HepG2 (cell line): Measurements from ENCODE around the gene DDX20. TPM values are rescaled to one million over a fixed set of nuclear protein-coding genes. Genes with fewer than 3 reads are reported as not detected.
A peak's percentile ranks its signal among the peaks of the same experiment; 100 is the strongest.

Source experiments
- ARID3A ChIP-seq: IDR thresholded peaks from 2 replicates; pipeline ENCODE4 v1.6.1; 2012; ENCODE audit warnings: low read depth, low read length, improper control_type of control experiment
- CREB3 ChIP-seq: sonication (generic); formaldehyde crosslinking; IDR thresholded peaks from 2 replicates; pipeline ENCODE4 v1.5.0; 2020; ENCODE audit warnings: missing genetic modification reagents
- MYC ChIP-seq: sonication (generic); formaldehyde crosslinking; IDR thresholded peaks from 2 replicates; pipeline ENCODE4 v1.9.0; 2021; ENCODE audit warnings: missing genetic modification reagents, borderline replicate concordance
- PHF21A ChIP-seq: sonication (generic); formaldehyde crosslinking; IDR thresholded peaks from 2 replicates; pipeline ENCODE4 v1.5.0; 2020; ENCODE audit warnings: mild to moderate bottlenecking, missing genetic modification reagents
- SOX5 ChIP-seq: IDR thresholded peaks from 2 replicates; pipeline ENCODE4 v1.6.1; 2016; ENCODE audit warnings: borderline replicate concordance
- TFDP1 ChIP-seq: IDR thresholded peaks from 2 replicates; pipeline ENCODE4 v1.6.1; 2016; ENCODE audit warnings: missing compliant biosample characterization, missing genetic modification reagents, borderline replicate concordance
- TP53 ChIP-seq: sonication (generic); formaldehyde crosslinking; conservative IDR thresholded peaks from 2 replicates; pipeline ENCODE4 v1.4.0; 2020; ENCODE audit warnings: missing genetic modification reagents
- ZBTB21 ChIP-seq: sonication (generic); formaldehyde crosslinking; IDR thresholded peaks from 2 replicates; pipeline ENCODE4 v1.4.0; 2020; ENCODE audit warnings: missing genetic modification reagents
- ZNF24 ChIP-seq: fragments of 450-650 bp; IDR thresholded peaks from 2 replicates; pipeline ENCODE4 v1.6.1; 2017; ENCODE audit warnings: antibody characterized with exemption, mild to moderate bottlenecking
- ZNF414 ChIP-seq: sonication (generic); formaldehyde crosslinking; IDR thresholded peaks from 2 replicates; pipeline ENCODE4 v1.5.0; 2020; ENCODE audit warnings: missing genetic modification reagents
- ZNF570 ChIP-seq: sonication (generic); formaldehyde crosslinking; IDR thresholded peaks from 2 replicates; pipeline ENCODE4 v1.4.0; 2020; ENCODE audit warnings: mild to moderate bottlenecking, missing genetic modification reagents, borderline replicate concordance
- ZNF720 ChIP-seq: sonication (generic); formaldehyde crosslinking; IDR thresholded peaks from 2 replicates; pipeline ENCODE4 v1.4.0; 2020; ENCODE audit warnings: missing genetic modification reagents
- ZNF800 ChIP-seq: sonication (generic); formaldehyde crosslinking; IDR thresholded peaks from 2 replicates; pipeline ENCODE4 v1.4.0; 2020; ENCODE audit warnings: missing genetic modification reagents
- polyA plus RNA-seq, 8 experiments: library from polyadenylated mRNA; depleted of rRNA in 3 of 8; stranded (reverse) in 7 of 8; unstranded in 1 of 8; fragments of >200 nt; fragmentation: Illumina TruSeq in 4 of 8; extraction: Trizol in 4 of 8; gene quantifications; 2 replicates each; pipeline versions ENCODE4 v1.2.1 to v1.2.3, GENCODE V29; 2011 to 2016; ENCODE audit warnings: low read depth in 4 of 8, missing spikeins in 1 of 8, mixed read lengths in 1 of 8; ENCODE audit not compliant: insufficient read depth in 1 of 8
- total RNA-seq, 5 experiments: library from RNA; depleted of rRNA; stranded (reverse); fragments of >200 nt; fragmentation: Illumina TruSeq; extraction: Trizol; gene quantifications; 2 replicates each; pipeline ENCODE4 v1.2.3, GENCODE V29; 2016; ENCODE audit warnings: low read depth in 1 of 5
- TF ChIP-seq, protein P1 (sequence below): sonication (generic); formaldehyde crosslinking; conservative IDR thresholded peaks from 2 replicates; pipeline ENCODE4 v1.4.0; 2020; ENCODE audit warnings: missing genetic modification reagents
- TF ChIP-seq, protein P2 (sequence below): sonication (generic); formaldehyde crosslinking; IDR thresholded peaks from 2 replicates; pipeline ENCODE4 v1.5.0; 2020; ENCODE audit warnings: missing genetic modification reagents
- TF ChIP-seq, protein P3 (sequence below): sonication (generic); formaldehyde crosslinking; conservative IDR thresholded peaks from 2 replicates; pipeline ENCODE4 v1.4.0; 2020; ENCODE audit warnings: missing genetic modification reagents

Gene DDX20
- total and polyA plus RNA-seq, 2 of the 13 experiments (the other 11 are each of a cell fraction or from before 2014, with no cell fraction given), result 4.0 to 14.3 TPM

DNA sequence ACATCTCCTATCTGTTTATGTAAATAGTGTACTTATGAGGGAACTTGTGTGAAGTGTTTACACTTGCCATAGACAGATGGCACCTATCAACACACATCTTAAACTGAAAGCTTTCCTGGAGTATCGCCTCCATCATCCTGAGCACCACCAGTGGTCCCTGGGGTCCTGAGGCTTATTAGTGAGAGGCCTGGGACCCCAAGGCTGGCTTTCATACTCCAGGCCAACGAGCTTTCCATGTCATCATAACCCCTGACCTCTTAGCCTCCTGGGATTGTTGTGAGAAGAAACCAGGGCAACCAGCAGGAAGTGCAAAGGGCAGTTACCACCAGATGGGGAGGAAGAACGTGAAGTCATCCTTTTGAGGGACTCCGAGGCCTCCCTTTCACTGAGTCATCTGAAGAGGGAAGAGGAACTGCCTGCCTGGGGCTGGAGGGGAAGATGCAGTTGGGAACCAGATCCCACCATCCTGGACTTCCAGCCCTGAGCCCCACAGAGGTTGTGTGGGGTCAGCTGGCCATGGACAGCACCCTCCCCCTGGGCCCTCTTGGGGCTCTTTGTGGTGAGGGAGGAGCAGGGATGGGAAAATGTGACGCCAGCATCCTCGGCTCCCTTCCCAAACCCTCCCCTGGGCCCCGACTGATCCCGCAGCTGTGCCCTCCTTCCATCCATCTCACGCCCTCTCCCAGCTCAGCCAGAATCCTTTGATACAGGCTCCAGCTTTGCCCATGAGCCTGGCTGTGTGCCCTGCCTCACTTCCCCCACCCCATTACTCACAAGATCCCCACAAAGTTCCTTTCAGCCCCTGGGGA is 22.3 kb upstream of the DDX20 start (continued):
- TF ChIP-seq CREB3 (CRISPR knock-in tag) (no peak), ZNF570 (CRISPR knock-in tag) (no peak), ZNF800 (CRISPR knock-in tag) (no peak), MYC (CRISPR knock-in tag) (no peak), PHF21A (peak; percentile 61; the same call in 1 of the 2 replicates), ARID3A (no peak), ZNF720 (CRISPR knock-in tag) (no peak), TP53 (CRISPR knock-in tag) (no peak), SOX5 (CRISPR knock-in tag) (peak; percentile 50; the same call in 1 of the 2 replicates), ZBTB21 (peak; percentile 81), ZNF24 (no peak), ZNF414 (no peak), TFDP1 (no peak)
- TF ChIP-seq, protein P1, sequence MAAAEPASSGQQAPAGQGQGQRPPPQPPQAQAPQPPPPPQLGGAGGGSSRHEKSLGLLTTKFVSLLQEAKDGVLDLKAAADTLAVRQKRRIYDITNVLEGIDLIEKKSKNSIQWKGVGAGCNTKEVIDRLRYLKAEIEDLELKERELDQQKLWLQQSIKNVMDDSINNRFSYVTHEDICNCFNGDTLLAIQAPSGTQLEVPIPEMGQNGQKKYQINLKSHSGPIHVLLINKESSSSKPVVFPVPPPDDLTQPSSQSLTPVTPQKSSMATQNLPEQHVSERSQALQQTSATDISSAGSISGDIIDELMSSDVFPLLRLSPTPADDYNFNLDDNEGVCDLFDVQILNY (CRISPR knock-in tag), result no peak
- TF ChIP-seq, protein P2, sequence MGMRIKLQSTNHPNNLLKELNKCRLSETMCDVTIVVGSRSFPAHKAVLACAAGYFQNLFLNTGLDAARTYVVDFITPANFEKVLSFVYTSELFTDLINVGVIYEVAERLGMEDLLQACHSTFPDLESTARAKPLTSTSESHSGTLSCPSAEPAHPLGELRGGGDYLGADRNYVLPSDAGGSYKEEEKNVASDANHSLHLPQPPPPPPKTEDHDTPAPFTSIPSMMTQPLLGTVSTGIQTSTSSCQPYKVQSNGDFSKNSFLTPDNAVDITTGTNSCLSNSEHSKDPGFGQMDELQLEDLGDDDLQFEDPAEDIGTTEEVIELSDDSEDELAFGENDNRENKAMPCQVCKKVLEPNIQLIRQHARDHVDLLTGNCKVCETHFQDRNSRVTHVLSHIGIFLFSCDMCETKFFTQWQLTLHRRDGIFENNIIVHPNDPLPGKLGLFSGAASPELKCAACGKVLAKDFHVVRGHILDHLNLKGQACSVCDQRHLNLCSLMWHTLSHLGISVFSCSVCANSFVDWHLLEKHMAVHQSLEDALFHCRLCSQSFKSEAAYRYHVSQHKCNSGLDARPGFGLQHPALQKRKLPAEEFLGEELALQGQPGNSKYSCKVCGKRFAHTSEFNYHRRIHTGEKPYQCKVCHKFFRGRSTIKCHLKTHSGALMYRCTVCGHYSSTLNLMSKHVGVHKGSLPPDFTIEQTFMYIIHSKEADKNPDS, result peak; percentile 85; the same call in 1 of the 2 replicates
- TF ChIP-seq, protein P3, sequence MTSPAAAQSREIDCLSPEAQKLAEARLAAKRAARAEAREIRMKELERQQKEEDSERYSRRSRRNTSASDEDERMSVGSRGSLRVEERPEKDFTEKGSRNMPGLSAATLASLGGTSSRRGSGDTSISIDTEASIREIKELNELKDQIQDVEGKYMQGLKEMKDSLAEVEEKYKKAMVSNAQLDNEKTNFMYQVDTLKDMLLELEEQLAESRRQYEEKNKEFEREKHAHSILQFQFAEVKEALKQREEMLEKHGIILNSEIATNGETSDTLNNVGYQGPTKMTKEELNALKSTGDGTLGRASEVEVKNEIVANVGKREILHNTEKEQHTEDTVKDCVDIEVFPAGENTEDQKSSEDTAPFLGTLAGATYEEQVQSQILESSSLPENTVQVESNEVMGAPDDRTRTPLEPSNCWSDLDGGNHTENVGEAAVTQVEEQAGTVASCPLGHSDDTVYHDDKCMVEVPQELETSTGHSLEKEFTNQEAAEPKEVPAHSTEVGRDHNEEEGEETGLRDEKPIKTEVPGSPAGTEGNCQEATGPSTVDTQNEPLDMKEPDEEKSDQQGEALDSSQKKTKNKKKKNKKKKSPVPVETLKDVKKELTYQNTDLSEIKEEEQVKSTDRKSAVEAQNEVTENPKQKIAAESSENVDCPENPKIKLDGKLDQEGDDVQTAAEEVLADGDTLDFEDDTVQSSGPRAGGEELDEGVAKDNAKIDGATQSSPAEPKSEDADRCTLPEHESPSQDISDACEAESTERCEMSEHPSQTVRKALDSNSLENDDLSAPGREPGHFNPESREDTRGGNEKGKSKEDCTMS, result no peak
